ENCODE measurements around the gene DOC2A.
"Not testable (repeated sequence)": the region's sequence is repeated elsewhere in the genome, so short reads cannot be mapped to it uniquely, and the experiment has no call there.

Gene DOC2A

DNA sequence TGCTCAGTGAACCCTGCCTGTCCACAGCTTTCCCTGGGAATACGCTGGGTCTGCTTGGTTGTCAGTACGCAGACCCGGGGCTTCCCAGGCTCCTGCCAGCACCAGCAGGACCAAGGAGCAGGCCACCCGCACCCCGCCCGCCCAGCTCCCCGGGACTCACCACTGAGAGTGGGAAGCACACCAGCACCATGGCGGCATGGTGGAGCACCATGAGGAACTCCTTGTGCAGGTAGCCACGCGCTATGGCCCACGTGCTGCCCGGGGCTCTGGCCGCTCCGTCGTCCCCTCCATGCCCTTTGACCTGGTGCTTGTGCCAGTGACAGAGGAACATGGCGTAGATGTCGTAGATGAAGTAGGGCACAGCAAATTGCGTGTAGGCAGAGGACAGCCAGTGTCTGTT lies 15.6 kb upstream of the DOC2A start:
- no peak for DNase-seq

DNA sequence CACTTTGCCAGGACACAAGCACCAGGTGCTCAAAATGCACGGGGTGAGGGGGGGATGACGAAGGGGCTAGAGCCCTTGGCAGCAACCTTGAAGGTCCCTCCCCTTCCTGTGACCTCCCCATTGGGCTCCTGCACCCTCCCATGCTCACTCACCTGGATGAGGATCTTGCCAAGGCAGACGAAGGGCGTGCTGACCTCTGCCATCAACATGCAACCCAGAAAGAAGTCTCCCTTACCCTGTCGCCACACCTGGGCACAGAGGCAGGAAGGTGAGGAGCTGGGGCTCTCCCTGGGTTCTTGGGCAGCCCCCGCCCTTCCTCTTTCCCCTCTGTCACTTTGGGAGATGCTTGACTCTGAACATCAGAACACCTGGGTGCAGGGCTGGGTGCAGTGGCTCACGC lies 14.7 kb upstream of the DOC2A start:
- no peak for DNase-seq

DNA sequence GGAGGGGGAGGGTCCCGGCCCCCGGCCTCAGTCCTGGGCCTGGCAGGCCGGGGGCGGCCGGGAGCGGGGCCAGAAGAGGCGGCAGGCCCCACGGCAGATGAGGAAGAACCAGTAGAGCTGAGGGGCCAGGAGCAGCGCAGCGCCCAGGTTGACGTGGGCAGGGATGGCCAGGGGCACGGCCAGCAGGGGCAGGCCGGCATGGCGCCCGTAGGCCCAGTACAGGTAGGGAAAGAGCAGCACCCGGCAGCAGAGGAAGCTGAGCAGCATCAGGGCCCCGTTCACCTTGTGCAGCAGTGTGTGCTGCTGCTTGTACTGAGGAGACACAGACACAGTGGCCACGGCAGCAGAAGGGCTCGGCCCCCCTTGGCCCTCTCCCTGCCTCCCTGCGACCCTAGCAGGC lies 14.3 kb upstream of the DOC2A start:
- DNase-seq: no peak

DNA sequence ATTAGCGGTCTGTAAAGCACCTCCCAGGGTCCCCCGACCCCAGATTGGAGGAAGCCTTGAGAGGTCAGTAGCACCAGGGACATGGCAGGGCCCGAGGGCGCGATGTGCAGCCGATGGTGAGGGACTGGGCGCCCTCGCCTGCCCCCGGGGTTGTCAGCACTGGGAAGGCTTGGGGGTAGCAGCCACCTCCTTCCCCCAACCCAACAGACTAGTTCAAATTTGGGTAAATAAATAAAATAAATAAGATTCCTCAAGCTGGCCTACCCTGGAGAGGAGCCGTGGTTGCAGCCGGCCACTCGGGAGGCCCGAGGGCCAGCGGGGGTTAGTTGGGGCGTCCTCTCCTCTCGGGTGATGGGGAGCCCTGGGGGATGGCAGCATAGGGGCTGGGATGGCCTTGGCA lies 13.6 kb upstream of the DOC2A start:
- DNase-seq: no peak

DNA sequence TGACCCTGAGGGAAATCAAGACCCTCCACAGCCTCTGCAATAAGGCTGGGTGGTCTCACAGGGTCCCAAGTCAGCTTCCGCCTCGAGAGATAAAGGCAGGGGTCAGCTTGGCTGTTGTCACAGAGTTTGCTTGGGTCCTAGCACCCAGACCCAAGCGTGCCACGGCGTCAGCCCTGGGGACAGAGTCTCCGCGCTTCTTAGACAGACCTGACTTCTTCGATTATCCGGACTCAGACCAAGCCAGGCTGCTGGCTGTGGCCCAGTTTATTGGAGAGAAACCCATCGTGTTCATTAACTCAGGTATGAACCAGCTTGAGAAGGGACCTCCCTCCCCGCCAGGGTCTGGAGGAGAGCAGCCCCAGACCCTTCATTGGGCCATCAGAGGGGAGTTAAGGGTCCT lies 12.8 kb upstream of the DOC2A start:
- no peak for DNase-seq

DNA sequence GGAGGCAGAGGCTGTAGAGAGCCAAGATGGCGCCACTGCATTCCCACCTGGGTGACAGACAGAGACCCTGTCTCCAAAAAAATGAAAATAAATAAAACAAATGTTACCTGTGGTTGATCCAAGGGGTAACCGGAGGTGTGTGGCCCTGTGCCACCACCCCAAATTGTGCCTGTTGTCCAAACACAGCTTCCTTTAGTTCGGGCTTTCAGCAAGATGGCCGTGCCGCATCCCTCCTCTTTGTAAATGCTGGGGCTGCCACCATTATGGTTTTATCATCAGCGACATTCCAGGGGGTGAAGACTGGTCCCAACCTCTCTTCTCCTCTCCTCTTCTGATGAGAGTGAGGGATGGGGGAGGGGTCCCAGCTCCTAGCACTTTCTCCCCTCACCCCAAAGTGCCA lies 12.1 kb upstream of the DOC2A start, which contains the start of gene C16orf92:
C16orf92 (plus strand) TSS at position 312 of the 400 bp plus-strand sequence. CDS start 143 bp downstream, outside the sequence.
- DNase-seq: no peak

DNA sequence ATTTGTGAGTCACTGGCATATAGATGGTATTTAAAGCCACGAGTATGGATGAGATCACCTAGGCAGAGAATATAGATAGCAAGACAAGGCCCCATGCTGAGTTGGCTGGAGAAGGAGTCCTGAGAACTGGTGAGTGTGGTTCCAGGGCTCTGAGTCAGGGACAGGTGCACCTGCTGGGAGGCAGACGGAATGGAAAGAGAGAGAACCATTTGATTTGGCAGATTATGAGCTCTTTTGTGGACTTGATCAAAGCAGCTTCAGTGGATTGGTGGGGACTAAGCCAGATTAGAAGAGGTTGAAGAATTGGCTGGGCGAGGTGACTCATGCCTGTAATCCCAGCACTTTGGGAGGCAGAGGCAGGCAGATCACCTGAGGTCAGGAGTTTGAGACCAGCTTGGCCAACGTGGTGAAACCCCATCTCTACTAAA lies 7.9 kb upstream of the DOC2A start:
- no peak for DNase-seq

DNA sequence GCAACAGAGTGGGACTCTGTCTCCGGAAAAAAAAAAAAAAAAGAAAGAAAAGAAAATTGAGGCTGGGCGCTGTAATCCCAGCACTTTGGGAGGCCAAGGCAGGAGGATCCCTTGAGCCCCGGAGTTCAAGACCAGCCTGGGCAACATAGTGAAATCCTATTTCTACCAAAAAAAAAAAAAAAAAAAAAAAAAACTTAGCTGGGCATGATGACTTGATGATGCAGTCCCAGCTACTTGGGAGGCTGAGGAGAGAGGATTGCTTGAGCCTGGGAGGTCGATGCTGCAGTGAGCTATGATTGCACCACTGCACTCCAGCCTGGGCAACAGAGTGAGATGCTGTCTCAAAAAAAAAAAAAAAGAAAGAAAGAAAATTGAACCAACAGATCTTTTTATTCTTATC lies 7.1 kb upstream of the DOC2A start:
- DNase-seq: not testable (repeated sequence)

DNA sequence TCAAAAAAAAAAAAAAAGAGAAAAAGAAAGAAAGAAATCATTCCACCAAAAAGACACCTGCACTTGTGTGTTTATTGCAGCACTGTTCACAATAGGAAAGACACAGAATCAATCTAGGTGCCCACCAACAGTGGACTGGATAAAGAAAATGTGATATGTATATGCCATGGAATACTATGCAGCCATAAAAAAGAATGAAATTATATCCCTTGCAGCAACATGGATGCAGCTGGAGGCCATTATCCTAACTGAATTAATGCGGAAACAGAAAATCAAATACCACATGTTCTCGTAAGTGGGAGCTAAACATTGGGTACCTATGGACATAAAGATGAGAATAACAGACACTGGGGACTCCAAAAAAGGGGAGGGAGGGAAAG lies 6.4 kb upstream of the DOC2A start:
- DNase-seq: no peak

DNA sequence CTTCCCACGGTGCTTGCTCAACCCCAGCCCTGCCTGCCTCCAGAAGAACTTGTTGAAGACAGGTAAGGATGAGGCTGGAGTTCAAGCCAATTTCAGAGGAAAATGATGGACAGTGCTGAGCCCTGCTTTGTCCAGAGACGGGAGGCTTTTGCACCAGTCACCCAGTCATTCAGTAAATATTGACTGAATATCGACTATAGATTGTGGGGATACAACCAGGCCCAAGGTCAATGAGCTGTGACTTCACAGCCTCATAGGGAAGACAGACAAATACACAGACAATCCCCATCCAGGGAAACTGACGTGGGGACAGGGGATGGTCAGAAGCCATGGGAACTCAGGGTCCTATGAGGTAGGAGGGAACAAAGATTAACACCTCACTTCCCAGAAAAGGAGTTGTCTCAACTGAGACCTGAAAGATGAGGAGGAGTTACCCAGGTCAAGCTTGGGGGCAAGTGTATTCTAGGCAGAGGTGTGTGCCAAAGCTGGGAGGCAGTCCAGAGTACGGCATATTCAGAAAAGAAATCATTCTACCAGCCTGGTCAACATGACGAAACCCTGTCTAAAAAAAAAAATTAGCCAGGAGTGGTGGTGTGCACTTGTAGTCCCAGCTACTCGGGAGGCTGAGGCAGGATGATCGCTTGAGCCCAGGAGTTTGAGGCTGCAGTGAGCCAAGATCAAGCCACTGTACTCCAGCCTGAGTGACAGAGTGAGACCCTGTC lies 5.9 kb upstream of the DOC2A start:
- DNase-seq: no peak

DNA sequence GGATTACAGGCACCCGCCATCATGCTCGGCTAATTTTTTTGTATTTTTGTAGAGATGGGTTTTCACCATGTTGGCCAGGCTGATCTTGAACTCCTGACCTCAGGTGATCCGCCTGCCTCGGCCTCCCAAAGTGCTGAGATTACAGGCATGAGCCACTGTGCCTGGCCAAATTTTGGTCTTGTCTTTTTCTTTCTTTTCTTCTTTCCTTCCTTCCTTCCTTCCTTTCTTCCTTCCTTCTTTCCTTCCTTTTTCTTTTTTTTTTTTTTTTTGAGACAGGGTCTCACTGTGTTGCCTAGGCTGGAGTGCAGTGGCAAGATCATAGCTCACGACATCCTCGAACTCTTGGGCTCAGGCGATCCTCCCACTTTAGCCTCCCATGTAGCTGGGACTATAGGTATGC lies 4.6 kb upstream of the DOC2A start:
- not testable (repeated sequence) for DNase-seq

DNA sequence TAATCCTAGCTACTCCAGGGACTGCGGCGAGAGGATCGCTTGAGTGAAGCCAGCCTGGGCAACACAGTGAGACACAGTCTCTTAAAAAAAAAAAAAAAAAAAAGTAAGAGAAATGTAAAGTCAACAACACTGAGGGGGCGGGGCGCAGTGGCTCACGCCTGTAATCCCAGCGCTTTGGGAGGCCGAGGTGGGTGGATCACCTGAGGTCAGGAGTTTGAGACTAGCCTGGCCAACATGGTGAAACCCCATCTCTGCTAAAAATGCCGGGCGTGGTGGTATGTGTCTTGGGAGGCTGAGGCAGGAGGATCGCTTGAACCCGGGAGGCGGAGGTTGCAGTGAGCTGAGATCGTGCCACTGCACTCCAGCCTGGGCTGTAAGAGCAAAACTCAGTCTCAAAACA lies 1.8 kb upstream of the DOC2A start:
- DNase-seq: not testable (repeated sequence)

DNA sequence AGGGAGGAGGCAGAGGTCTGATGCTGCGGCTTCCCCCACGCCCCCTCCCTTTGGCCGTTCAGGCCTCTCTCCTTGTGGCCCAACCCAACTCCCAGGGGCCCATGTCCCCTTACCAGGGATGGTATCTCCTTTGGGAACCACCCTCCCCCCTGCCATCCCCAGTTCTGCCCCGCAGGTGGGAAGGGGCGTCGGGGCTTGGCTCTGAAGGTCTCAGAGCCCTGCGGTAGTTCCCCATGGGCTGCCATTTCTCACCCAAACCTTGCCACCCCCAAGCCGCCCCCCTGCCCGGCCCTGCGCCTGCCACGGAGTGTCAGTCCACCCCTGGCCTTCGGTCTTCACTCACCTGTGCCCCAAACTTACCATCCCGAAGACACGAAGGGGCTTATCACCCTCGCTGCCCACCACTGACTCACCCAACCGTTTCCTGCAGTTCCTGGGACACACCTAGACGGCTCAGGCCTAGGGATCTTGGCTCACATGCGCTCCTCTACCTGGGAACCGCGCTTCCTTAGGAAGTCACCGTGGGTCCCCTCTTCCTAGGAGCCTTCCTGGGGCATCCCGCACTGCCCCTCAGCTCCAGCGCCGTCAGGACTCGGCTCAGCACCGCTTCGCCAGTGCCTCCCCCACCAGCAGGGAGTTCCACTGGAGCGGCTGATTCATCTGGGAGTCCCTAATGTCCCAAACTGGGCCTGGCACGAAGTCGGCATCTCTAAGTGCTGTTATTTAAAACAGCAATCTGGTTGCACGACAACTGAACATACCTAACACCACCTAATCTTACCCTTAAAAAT lies 1.1 kb upstream of the DOC2A start:
- no peak for DNase-seq

DNA sequence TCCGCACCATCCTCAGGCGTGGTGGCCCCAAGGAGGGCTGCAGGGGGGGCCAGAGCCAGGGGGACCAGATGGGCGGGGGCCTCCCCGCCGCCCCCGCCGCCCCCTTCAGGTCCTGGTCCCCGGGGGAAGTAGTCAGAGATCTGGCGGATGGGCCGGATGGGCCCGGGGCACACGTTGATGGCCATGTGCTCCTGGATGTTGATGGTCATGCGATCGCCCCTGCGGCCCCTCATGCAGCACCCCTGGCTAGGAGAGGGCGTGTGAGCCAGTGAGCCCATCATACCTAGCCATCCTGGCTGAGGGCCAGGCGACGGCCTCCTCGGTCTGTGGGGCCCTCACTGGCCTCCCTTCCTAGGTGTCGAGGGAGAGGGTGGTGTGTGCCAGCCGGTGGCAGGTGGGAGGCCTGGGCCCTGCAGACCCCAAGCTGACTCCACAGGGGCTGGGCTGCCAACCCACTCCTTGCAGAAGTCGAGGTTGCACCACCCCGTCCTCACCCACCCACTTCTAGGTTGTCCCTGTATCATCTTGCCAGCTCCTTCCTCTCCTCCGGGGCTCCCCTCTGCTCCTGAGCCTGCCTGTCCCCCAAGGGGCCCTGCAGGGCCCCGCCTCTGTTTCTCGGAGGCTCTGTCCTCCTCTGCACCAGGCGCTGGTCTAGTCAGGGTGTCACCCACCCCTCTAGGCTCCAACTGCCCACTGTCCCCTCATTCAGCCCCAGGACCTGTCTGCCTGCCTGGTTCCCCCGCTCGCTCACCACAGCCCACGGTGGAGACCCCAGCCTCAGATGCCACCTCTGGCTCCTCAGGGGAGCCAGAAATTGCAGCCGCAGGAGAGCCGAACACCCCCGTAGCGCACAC lies 610 bp downstream of the DOC2A start:
- no peak for DNase-seq

DNA sequence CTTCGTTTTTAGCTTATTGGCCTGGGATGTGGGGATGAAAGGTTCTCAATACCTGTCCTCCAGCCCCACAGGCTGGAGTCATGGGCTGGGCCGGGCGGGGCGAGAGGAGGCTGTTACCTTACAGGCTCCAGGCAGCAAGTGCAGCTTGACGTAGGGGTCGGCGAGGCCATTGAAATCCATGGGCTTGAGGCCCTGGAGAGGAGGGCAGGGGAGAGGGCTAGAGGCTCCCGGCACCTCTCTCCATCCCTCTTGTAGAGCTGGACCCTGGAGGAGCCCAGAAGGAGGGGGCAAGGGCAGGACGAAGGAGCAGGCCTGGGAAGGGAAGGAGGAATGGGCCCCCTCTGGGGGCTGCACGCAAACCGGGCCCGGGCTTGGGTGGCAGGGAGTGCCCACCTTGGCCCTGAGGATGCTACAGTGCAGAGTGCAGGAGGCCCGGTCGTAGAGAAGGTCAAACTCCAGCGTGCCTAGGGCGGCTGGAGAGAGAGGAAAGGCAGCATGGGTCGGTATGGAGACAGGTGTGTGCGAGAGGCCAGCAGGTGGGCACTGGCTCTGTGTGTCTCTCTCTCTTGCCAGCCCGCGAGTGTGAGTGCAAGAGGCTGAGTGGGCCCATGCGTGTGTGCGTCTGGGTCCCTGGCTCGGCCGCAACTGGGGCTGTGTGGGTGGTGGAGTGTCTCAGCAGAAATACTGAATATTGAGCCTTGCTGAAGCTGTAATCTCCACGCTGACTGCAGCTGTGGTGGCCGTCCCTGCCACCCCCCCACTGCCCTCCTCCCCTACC lies 1.6 kb downstream of the DOC2A start:
- no peak for DNase-seq

DNA sequence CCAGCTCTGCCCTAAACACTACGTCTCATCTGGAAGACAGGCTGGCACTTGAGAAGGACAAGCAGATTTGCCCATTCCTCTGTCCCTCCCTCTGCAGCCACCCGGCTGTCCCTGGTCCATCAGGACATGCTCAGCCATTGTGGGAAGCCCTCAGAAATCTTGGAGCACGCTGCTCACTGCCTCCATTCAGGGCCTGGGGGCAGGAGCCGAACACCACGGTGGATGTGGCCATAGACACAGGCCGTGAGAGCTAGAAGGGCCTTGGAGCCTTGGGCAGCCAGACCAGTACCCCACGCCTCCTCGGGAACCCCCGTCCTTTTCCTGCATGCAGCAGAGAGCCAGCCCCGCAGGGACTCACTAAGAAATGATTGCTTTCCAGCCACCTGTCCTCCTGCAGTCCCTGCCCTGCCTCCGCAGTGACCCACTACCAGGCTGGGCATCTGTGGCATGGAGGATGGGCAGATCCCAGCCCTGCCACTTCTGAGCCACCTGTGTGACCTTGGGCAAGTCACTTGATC lies 3.4 kb downstream of the DOC2A start:
- no peak for DNase-seq

DNA sequence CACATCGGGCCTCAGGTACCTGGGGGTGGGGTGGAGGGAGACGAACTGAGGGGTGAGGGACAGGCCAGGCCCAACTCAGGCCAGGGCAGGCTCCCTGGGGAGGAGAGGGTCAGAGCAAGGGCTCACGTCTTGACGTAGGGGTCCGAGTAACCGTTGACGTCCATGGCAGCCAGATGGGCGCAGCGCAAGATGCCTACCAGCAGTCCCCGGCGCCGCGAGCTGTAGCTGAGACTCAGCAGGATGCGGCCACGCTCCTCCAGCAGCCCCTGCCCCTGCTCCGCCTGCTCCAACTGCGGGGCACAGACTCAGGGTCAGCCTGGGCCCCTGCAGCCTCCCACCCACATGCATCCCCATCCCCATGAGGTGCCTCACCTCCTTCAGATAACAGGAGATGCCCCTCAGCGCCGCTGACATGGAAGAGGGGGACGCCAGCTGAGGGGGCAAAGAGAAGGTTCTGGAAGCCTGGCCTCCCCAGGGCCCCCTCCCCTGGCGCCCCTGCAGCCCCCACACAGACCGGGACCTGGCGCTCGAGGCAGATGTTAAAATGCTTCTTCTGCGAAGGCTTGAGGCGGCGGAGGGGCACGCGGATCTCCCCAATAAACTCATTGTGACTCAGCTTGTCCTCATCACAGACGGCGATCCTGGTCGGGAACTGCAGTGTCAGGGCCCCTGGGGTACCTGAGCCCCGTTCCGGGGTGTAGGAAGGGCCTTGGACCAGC lies 4.0 kb downstream of the DOC2A start:
- no peak for DNase-seq

DNA sequence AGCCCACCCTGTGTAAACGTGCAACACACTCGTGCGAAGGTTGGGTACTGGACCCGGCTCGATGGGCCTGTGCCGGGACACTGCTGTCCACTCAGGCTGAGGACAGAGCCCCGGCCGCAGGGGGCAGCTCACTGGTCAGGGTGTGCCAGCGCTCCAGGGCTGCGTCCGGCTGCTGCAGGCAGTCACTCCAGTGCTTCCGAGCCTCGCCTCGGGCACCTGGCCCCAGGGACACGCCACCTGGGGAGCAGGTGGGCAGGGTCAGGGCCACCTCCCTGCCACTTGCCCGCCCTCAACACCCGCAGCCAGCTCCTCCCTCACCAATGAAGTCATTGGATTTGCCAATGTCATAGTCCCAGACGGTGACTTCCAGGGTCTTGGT lies 4.7 kb downstream of the DOC2A start:
- DNase-seq: no peak

DNA sequence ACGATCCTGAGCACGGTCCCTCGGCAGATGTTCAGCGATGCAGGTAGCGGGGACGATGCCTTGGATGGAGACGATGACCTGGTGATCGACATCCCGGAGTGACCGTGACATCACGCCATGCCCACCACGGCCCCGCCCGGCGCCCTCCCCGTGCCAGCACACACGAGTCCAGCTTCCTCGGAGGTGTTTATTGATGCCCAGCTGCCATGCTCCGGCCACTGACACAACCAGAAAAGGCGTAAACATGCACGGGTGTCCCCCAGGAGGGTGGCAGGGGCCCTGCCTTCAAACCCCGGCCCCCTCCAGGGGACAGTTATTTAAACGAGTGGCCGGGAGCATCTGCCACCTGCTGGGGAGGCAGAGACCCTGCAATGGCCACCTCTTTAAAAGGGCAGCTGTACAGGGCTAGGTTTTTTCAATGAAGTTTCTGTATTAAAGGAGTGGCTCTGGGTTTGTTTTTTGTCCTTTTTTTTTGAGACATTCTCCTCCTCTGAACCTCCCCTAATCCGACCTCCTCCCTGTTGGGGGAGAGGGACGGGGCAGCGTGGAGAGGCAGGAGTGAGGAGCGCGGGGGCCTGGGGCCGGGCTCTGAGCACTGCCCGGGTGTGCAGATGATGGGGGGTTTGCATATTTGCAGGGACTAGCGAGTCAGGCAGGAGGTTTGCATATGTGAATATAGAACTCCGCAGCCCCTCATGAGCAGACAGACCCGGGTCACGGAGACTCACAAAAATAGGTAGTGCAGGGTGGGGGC lies 5.3 kb downstream of the DOC2A start:
- peak; percentile 31 for DNase-seq

DNA sequence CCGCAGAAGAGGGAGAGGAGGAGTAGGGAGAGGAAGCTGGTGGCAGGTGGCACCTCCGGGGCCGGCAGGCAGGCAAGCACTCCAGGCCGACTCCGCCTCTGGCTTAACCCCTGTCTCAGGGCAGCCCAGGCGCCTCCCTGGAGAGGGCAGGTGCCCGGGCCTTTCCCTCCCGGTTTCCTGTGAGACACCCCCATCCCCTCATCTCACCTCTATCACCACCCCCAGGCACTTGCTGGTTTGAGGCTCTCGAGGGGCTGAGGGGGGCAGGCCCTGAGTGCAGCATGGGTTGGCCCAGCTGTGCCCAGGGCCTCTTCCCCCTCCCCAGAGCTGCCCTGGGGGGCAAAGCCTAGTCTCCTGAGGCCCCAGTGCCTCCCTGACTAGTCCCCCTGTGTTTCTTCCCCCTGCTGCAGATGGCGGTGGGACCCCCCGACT lies 6.0 kb downstream of the DOC2A start:
- DNase-seq: no peak

DNA sequence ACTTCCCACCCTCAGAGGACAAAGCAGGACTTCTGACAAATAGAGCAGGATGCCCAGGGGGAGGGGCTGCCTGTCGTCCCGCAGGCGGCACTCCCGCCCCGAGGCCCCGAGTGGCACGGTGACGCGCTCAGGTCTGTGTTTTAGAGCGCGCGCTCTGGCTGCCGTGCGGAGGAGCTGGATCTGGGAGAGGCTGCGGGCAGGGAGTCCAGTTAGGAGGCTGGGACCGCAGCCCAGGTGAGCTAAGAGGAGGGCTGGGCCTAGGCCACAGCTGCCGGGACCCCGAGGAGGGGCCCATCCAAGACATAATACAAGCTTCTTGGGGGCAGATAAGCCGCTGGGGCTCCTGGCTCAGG lies 6.4 kb downstream of the DOC2A start:
- no peak for DNase-seq
